ENCODE measurements around the gene TBC1D1. TPM values are rescaled to one million over a fixed set of nuclear protein-coding genes. Genes with fewer than 3 reads are reported as not detected.

Gene TBC1D1
- total RNA-seq (2013): 106 TPM
- polyA plus RNA-seq: 10 to 100 TPM; 23.3 to 70.0 (median 31.5) TPM
- 56.5 and 104 TPM in 2 replicates for polyA minus RNA-seq
- 88.2 to 174 (median 147) reads per million in 11 experiments for total RNA-seq

- H3K27me3 ChIP-seq (ENCODE audit: control insufficient read depth in 2 of 2, insufficient read depth in 2 of 2, low read length in 2 of 2): no peaks in the 10 kb centered on the region
- DNase-seq: peak; percentile 22 to 65 (median 45)
- peaks cover 31% of the 10 kb centered on the region for H4K20me1 ChIP-seq (ENCODE audit: insufficient read depth, low read length)
- peak within 1 kb of the TSS; percentile 88 for H2AFZ ChIP-seq (ENCODE audit: insufficient read depth, low read depth, low read length, poor library complexity, severe bottlenecking)
- peak within 1 kb of the TSS; percentile 88 for H3K4me2 ChIP-seq (replicated peaks; ENCODE audit: extremely low read depth, low read length, poor library complexity, severe bottlenecking)
- H3K4me1 ChIP-seq (ENCODE audit: control insufficient read depth in 1 of 2, insufficient read depth in 2 of 2, low read length in 2 of 2): peaks cover 38 to 43% of the 10 kb centered on the region in 2 donors
- Mint-ChIP-seq H3K27me3 (ENCODE audit: low read depth in 3 of 3) (peaks cover 7 to 10% (median 7%) of the 10 kb centered on the region in 3 donors), H3K9me3 (no peaks in the 10 kb centered on the region), H3K4me1 (peaks cover 43% of the 10 kb centered on the region), H3K4me3 (peak within 1 kb of the TSS; percentile 88 to 95), H3K27ac (peak within 1 kb of the TSS; percentile 83 to 93 (median 90)), H3K36me3 (peaks cover 7 to 17% of the 10 kb centered on the region in 2 donors)
- intact Hi-C loops (cut with micrococcal nuclease): loop anchor here in 1 of 2 donors (5.0 to 10.0 kb wide), 2 partner anchors 39 to 66 kb away; partner anchors contain the start of gene PGM2
- H3K9me3 ChIP-seq (replicated peaks in 1 of 2; ENCODE audit: control insufficient read depth in 1 of 2, insufficient read depth in 1 of 2, low read length in 2 of 2): no peaks in the 10 kb centered on the region
- peaks cover 0 to 8% of the 10 kb centered on the region in 2 donors for H3K36me3 ChIP-seq (replicated peaks in 1 of 2; ENCODE audit: control insufficient read depth in 1 of 2, insufficient read depth in 2 of 2, low read length in 2 of 2)
- H3K4me3 ChIP-seq (replicated peaks in 1 of 3; ENCODE audit: low read depth in 2 of 3, low read length in 3 of 3): peak within 1 kb of the TSS; percentile 63 to 99 (median 92)
- TF ChIP-seq, protein P1, sequence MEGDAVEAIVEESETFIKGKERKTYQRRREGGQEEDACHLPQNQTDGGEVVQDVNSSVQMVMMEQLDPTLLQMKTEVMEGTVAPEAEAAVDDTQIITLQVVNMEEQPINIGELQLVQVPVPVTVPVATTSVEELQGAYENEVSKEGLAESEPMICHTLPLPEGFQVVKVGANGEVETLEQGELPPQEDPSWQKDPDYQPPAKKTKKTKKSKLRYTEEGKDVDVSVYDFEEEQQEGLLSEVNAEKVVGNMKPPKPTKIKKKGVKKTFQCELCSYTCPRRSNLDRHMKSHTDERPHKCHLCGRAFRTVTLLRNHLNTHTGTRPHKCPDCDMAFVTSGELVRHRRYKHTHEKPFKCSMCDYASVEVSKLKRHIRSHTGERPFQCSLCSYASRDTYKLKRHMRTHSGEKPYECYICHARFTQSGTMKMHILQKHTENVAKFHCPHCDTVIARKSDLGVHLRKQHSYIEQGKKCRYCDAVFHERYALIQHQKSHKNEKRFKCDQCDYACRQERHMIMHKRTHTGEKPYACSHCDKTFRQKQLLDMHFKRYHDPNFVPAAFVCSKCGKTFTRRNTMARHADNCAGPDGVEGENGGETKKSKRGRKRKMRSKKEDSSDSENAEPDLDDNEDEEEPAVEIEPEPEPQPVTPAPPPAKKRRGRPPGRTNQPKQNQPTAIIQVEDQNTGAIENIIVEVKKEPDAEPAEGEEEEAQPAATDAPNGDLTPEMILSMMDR (IDR thresholded peaks at IDR 0.05): no peak
- H3K79me2 ChIP-seq (ENCODE audit: insufficient read depth, low read length): peaks cover 46% of the 10 kb centered on the region
- peak within 1 kb of the TSS; percentile 83 for H3K9ac ChIP-seq (ENCODE audit: insufficient read depth, low read length, poor library complexity, severe bottlenecking)
- WGBS (ENCODE audit: insufficient coverage): 0% methylated on average over 24 of the region's 43 CpGs
- peak within 1 kb of the TSS; percentile 36 to 85 for H3K27ac ChIP-seq (ENCODE audit: low read depth in 1 of 2, low read length in 2 of 2)
Measured at GRCh38 chr4:37890801-37891259, at the start of gene TBC1D1. Gene TBC1D1 (plus strand): TSS chr4:37891084. CDS start chr4:37902096, 11,012 bp downstream.

DNA sequence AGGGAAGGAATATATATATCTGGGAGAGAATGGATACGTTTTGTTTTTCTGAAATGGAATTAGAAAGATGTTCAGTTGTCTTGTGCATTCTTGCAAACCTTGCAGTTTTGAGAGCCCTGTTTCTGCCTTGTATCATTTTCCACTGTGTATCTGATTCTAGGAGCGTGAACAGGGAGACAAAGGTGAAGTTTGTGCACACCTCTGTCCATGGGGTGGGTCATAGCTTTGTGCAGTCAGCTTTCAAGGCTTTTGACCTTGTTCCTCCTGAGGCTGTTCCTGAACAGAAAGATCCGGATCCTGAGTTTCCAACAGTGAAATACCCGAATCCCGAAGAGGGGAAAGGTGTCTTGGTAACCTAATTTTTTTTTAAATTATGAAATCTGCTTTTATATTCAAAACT, 46.7 kb upstream of the TBC1D1 start:
- Mint-ChIP-seq H3K27me3 (ENCODE audit: low read depth in 3 of 3) (no peaks in the 10 kb centered on the region), H3K27ac (peak overlapping the region in 1 of 7 donors; percentile 21), H3K4me1 (peaks cover 8% of the 10 kb centered on the region), H3K9me3 (no peaks in the 10 kb centered on the region), H3K4me3 (no peak overlapping the region), H3K36me3 (peaks cover 72 to 87% of the 10 kb centered on the region in 2 donors)
- peaks cover 75 to 94% of the 10 kb centered on the region in 2 donors for H3K36me3 ChIP-seq (replicated peaks in 1 of 2; ENCODE audit: control insufficient read depth in 1 of 2, insufficient read depth in 2 of 2, low read length in 2 of 2)
- H3K9me3 ChIP-seq (replicated peaks in 1 of 2; ENCODE audit: control insufficient read depth in 1 of 2, insufficient read depth in 1 of 2, low read length in 2 of 2): no peaks in the 10 kb centered on the region
- DNase-seq: no peak
- H2AFZ ChIP-seq (ENCODE audit: insufficient read depth, low read depth, low read length, poor library complexity, severe bottlenecking): no peak overlapping the region
- H3K27ac ChIP-seq (ENCODE audit: low read depth in 1 of 2, low read length in 2 of 2): no peak overlapping the region
- no peaks in the 10 kb centered on the region for H3K27me3 ChIP-seq (ENCODE audit: control insufficient read depth in 2 of 2, insufficient read depth in 2 of 2, low read length in 2 of 2)
- H3K4me3 ChIP-seq (replicated peaks in 1 of 3; ENCODE audit: low read depth in 2 of 3, low read length in 3 of 3): no peak overlapping the region
- H3K4me1 ChIP-seq (ENCODE audit: control insufficient read depth in 1 of 2, insufficient read depth in 2 of 2, low read length in 2 of 2): no peaks in the 10 kb centered on the region
- H3K9ac ChIP-seq (ENCODE audit: insufficient read depth, low read length, poor library complexity, severe bottlenecking): no peak overlapping the region
- WGBS (ENCODE audit: insufficient coverage): 100% methylated on average over 1 of the region's 5 CpGs
- H3K79me2 ChIP-seq (ENCODE audit: insufficient read depth, low read length): peaks cover 6% of the 10 kb centered on the region
- H3K4me2 ChIP-seq (replicated peaks; ENCODE audit: extremely low read depth, low read length, poor library complexity, severe bottlenecking): no peak overlapping the region
- intact Hi-C loops (cut with micrococcal nuclease): no loop called here
- TF ChIP-seq, protein P1 (IDR thresholded peaks at IDR 0.05): no peak
- no peaks in the 10 kb centered on the region for H4K20me1 ChIP-seq (ENCODE audit: insufficient read depth, low read length)

Data from CD14-positive monocyte (primary cell).